GM12878 (cell line): Measurements from ENCODE around the gene TRHDE.

Experiments used
- ATF2 ChIP-seq: IDR thresholded peaks from 2 replicates; pipeline ENCODE4 v1.6.1; 2012; ENCODE audit warnings: low read length, inconsistent platforms
- CHD4 ChIP-seq: fragments of 200-600 bp; sonication (generic); IDR thresholded peaks from 2 replicates; pipeline ENCODE4 v1.6.1; 2016; ENCODE audit warnings: mild to moderate bottlenecking
- CTCF ChIP-seq, 3 experiments: IDR thresholded peaks in 2 of 3; conservative IDR thresholded peaks in 1 of 3; 2 replicates each; pipeline ENCODE4 v1.5.1; 2011; ENCODE audit warnings: low read depth in 3 of 3, low read length in 3 of 3, mild to moderate bottlenecking in 3 of 3, control low read depth in 2 of 3, moderate library complexity in 2 of 3, inconsistent platforms in 1 of 3, mixed read lengths in 1 of 3; ENCODE audit not compliant: control insufficient read depth in 2 of 3, insufficient read depth in 1 of 3; ENCODE audit errors: extremely low read depth in 1 of 3
- NRF1 ChIP-seq: conservative IDR thresholded peaks from 2 replicates; pipeline ENCODE4 v1.6.1; 2011; ENCODE audit warnings: mild to moderate bottlenecking, low read depth, low read length, improper control_type of control experiment
- PBX3 ChIP-seq: IDR thresholded peaks from 2 replicates; pipeline ENCODE4 v1.6.1; 2011; ENCODE audit warnings: mild to moderate bottlenecking, low read depth, low read length, moderate library complexity; ENCODE audit not compliant: insufficient replicate concordance
- POLR2A ChIP-seq: IDR thresholded peaks from 2 replicates; pipeline ENCODE4 v1.6.1; 2011; ENCODE audit warnings: low read depth, mild to moderate bottlenecking, low read length

- TF ChIP-seq NRF1 (no peak), CTCF (IDR thresholded peaks at IDR 0.05 in 2 of 3, conservative IDR thresholded peaks at IDR 0.05 in 1 of 3; ENCODE audit: control insufficient read depth in 2 of 3, extremely low read depth in 1 of 3, insufficient read depth in 1 of 3, low read depth in 3 of 3, low read length in 3 of 3) (no peak), POLR2A (no peak), PBX3 (no peak), ATF2 (no peak), CHD4 (no peak)
Observed at GRCh38 chr12:72226510-72226909, 45.7 kb upstream of the TRHDE start.
